Measurements from ENCODE around the gene MRTFA. TPM values are rescaled to one million over a fixed set of nuclear protein-coding genes. Genes with fewer than 3 reads are reported as not detected.
"Not testable (repeated sequence)": the region's sequence is repeated elsewhere in the genome, so short reads cannot be mapped to it uniquely, and the experiment has no call there.

MRTFA gene
- polyA plus RNA-seq, 3 donors, result 15.3 to 19.7 (median 15.8) TPM

GRCh38 chr22:40378448-40378847, 258.1 kb downstream of the MRTFA start:
- 81 to 96% (median 87%) methylated on average over 11 of the region's 11 CpGs for WGBS, 3 donors
- H3K27ac ChIP-seq (ENCODE audit: low read depth, low read length), result not testable (repeated sequence)

- no peak overlapping the region for H3K27ac ChIP-seq (ENCODE audit: low read depth, low read length)
- WGBS, 3 donors, result 96 to 100% (median 98%) methylated on average over 2 of the region's 2 CpGs
Observed at GRCh38 chr22:40377931-40378330, 258.6 kb downstream of the MRTFA start.

GRCh38 chr22:40376149-40376548, 260.4 kb downstream of the MRTFA start:
- 44 to 87% (median 76%) methylated on average over 5 of the region's 5 CpGs for WGBS, 3 donors
- H3K27ac ChIP-seq (ENCODE audit: low read depth, low read length), result no peak overlapping the region

- 94 to 97% (median 95%) methylated on average over 8 of the region's 8 CpGs for WGBS, 3 donors
- H3K27ac ChIP-seq (ENCODE audit: low read depth, low read length), result no peak overlapping the region
Observed at GRCh38 chr22:40374567-40374966, 262.0 kb downstream of the MRTFA start.

GRCh38 chr22:40368836-40369235, 267.7 kb downstream of the MRTFA start:
- WGBS, 3 donors, result 80 to 88% (median 88%) methylated on average over 3 of the region's 3 CpGs
- H3K27ac ChIP-seq (ENCODE audit: low read depth, low read length), result no peak overlapping the region

- WGBS, 3 donors, result 70 to 77% (median 73%) methylated on average over 6 of the region's 6 CpGs
- H3K27ac ChIP-seq (ENCODE audit: low read depth, low read length), result no peak overlapping the region
Observed at GRCh38 chr22:40368016-40368415, 268.5 kb downstream of the MRTFA start.

- H3K27ac ChIP-seq (ENCODE audit: low read depth, low read length), result no peak overlapping the region
- 60 to 73% (median 73%) methylated on average over 6 of the region's 6 CpGs for WGBS, 3 donors
Observed at GRCh38 chr22:40367342-40367741, 269.2 kb downstream of the MRTFA start.

GRCh38 chr22:40366068-40366467, 270.5 kb downstream of the MRTFA start:
- no peak overlapping the region for H3K27ac ChIP-seq (ENCODE audit: low read depth, low read length)
- WGBS, 3 donors, result 94 to 100% (median 96%) methylated on average over 2 of the region's 2 CpGs

GRCh38 chr22:40364431-40364830, 272.1 kb downstream of the MRTFA start:
- WGBS, 3 donors, result 70 to 89% (median 84%) methylated on average over 1 of the region's 1 CpG
- no peak overlapping the region for H3K27ac ChIP-seq (ENCODE audit: low read depth, low read length)

GRCh38 chr22:40363059-40363458, 273.5 kb downstream of the MRTFA start:
- whole genome bisulfite sequencing, 3 donors, result 76 to 89% (median 87%) methylated on average over 3 of the region's 3 CpGs
- no peak overlapping the region for H3K27ac ChIP-seq (ENCODE audit: low read depth, low read length)

GRCh38 chr22:40361100-40361499, 275.4 kb downstream of the MRTFA start:
- WGBS, 3 donors, result 96 to 99% (median 99%) methylated on average over 5 of the region's 5 CpGs
- H3K27ac ChIP-seq (ENCODE audit: low read depth, low read length), result no peak overlapping the region

Other genes with a start within 250 kb of the MRTFA start
- under 1 TPM in 1 of 3 donors, not detected in 2; 0.03 TPM for gene MCHR1, start 42.8 kb upstream of the MRTFA start, polyA plus RNA-seq
- 10 to 100 TPM in 1 of 3 donors, 1 to 10 TPM in 2; 8.3 to 14.0 (median 9.4) TPM for gene SLC25A17, start 182.6 kb upstream of the MRTFA start, polyA plus RNA-seq
- 100 to 1,000 TPM in 2 of 3 donors, 10 to 100 TPM in 1; 86.2 to 225 (median 185) TPM for gene ST13, start 219.9 kb upstream of the MRTFA start, polyA plus RNA-seq
- gene XPNPEP3, start 220.4 kb upstream of the MRTFA start, polyA plus RNA-seq, result 1 to 10 TPM; 3.5 to 9.0 (median 3.6) TPM
- not detected for gene DNAJB7, start 225.4 kb upstream of the MRTFA start, polyA plus RNA-seq